Body of pancreas (tissue), 4 donors: ENCODE measurements around the gene DOCK9.

Source experiments
- POLR2A ChIP-seq, 3 donors: fragments of 450-650 bp; IDR thresholded peaks; one replicate each; pipeline ENCODE4 v1.6.1; 2016; ENCODE audit warnings: antibody characterized with exemption in 3 of 3, mild to moderate bottlenecking in 2 of 3
- TF ChIP-seq, protein P1 (sequence below), 7 experiments: fragments of 450-650 bp in 4 of 7; fragments of 200-600 bp in 3 of 7; sonication (generic) in 3 of 7; IDR thresholded peaks; one replicate each; pipeline ENCODE4 v1.5.1; 2016 to 2019; ENCODE audit warnings: antibody characterized with exemption in 7 of 7

DNA sequence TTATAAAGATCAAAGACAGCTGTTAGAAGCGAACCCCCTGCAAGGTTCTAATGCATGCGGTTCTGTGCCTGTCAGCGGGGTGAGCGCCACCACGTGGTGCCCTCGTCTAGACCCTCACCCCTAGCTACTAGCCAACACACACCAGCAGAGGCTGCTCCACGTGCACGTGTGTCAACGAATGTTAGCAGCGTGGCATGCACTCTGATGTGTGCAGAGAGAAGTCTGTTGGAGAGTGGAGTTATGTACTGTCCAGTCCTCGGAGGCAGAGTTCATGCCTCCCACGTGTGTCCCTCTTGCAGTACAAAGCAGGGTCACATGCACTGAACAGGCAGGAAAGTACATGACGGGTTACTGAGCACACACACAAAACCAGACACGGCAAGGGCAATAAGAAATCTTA lies 150.4 kb downstream of the DOCK9 start:
- TF ChIP-seq POLR2A (IDR thresholded peaks at IDR 0.05): no peak
- TF ChIP-seq, protein P1, sequence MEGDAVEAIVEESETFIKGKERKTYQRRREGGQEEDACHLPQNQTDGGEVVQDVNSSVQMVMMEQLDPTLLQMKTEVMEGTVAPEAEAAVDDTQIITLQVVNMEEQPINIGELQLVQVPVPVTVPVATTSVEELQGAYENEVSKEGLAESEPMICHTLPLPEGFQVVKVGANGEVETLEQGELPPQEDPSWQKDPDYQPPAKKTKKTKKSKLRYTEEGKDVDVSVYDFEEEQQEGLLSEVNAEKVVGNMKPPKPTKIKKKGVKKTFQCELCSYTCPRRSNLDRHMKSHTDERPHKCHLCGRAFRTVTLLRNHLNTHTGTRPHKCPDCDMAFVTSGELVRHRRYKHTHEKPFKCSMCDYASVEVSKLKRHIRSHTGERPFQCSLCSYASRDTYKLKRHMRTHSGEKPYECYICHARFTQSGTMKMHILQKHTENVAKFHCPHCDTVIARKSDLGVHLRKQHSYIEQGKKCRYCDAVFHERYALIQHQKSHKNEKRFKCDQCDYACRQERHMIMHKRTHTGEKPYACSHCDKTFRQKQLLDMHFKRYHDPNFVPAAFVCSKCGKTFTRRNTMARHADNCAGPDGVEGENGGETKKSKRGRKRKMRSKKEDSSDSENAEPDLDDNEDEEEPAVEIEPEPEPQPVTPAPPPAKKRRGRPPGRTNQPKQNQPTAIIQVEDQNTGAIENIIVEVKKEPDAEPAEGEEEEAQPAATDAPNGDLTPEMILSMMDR (IDR thresholded peaks at IDR 0.05): no peak
